ENCODE data around the gene BRD1.

Gene BRD1

GRCh38 chr22:49827853-49828598 lies at the start of gene BRD1:
Gene BRD1, minus strand, starts transcription at chr22:49827873. Its CDS starts 3,556 bp downstream, at chr22:49824317.
- DNase-seq (ENCODE audit: low read depth), result peak; percentile 53

- no peak for DNase-seq (ENCODE audit: low read depth)
Measured at GRCh38 chr22:49873228-49873940, 45.7 kb upstream of the BRD1 start.

- DNase-seq (ENCODE audit: low read depth), result no peak
Measured at GRCh38 chr22:49872347-49872746, 44.7 kb upstream of the BRD1 start.

GRCh38 chr22:49871482-49871881 lies 43.8 kb upstream of the BRD1 start:
- no peak for DNase-seq (ENCODE audit: low read depth)

- no peak for DNase-seq (ENCODE audit: low read depth)
Measured at GRCh38 chr22:49869845-49870712, 42.4 kb upstream of the BRD1 start.

DNA sequence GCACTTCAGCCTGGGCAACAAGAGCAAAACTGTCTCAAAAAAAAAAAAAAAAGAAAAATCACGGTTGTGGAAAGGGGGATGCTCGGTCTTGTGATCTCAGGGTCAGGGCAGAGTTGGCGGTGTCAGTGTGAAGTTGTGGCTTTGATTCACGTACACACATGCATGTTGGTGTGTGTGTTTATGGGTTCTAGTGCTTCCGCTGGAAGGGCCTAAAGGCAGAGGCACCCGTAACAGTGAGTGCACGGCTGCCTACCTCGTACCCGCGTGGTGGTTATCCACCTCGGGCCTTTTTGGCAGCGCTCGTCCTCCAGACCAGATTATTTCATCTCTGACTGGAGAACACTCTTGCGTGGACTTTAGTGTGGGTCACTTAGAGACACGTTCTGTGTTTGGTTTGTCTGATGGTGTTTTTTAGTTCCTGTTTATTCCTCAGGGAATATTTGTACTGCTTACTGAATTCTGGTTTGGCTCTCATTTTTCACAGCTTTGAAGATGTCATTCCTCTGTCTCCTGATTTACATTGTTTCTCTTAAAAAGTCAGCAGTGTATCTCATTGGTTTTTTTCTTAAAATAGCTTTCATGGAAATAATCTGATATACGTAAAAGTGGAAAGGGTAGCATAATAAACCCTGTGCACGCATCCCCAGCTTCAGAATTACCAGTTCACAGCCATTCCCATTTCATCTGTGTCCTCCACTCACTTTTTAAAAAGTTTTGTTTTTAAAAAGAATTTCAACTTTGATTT lies 41.6 kb upstream of the BRD1 start:
- no peak for DNase-seq (ENCODE audit: low read depth)

DNA sequence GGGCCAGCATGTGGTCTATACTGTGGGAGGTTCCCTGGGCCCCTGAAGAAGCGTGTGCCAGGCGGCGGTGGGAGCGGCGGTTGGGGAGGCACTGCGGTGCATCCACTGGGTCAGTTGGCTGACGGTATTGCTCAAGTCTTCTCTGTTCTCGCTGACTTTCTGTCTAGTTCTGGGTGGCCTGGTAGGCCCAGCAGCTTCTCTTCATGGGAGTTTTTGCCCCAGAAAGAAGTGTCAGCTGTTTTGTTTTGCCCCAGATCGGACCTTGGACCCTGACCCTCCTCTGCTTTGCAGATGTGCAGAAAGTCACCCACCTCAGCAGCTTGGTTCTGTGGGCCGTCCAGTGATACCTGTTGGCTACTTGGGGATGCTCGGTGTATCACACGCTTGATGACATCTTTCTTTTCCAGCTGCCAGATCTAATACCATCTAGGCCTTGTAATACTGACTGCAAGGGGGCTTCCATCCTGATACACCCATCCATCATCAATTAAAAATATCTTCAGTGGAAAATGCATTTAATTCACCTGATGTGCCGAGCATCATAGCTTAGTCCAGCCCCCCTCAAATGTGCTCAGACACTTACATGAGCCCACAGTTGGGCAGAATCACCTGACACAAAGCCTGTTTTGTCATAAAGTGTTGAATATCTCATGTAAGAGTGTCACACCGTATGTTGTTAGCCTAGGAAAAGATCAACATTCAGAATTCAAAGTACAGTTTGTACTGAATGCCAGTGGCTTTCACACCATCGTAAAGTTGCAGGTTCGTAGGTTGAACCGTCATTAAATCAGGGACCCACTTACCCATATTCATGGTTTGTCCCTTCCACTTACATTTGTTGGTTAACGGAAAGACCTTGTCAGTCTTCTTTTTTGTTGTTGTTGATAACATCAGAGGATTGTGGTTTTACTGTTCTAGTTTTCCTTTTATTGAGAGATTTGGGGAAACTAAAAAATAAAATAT lies 39.9 kb upstream of the BRD1 start:
- no peak for DNase-seq (ENCODE audit: low read depth)

DNA sequence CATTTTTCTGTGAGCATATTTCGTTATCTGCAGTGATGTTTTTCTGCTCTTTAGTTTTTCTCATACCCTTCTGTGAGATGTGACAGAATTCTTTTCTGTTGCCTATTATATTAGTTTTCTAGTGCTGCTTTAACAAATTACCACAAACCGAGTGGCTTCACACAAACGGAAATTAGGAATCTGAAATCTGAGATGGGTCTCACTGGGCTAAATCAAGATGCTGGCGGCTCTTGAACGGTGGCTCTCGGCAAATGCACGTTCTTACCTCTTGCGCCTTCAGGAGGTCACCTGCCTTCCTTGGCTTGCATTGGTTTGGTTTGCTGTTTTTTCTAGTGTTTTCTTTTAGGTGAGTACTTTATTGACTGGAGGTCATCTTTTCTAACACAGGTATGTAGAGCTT lies 39.0 kb upstream of the BRD1 start:
- no peak for DNase-seq (ENCODE audit: low read depth)

GRCh38 chr22:49866134-49866533 lies 38.5 kb upstream of the BRD1 start:
- DNase-seq (ENCODE audit: low read depth), result no peak

DNA sequence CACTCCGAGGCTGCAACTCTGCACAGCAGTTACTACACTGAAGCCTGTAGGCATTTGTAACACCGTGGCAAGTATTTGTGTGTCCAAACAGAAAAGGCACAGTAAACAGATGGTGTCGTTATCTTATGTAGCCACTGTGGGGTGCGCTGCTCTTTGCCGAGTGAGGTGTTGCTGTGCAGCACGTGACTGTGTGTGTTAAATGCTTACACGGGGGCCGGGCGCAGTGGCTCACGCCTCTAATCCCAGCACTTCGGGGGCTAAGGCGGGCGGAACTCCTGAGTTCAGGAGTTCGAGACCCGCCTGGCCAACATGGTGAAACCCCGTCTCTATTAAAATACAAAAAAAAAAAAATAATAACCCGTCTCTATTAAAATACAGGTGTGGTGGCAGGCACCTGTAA lies 37.5 kb upstream of the BRD1 start:
- DNase-seq (ENCODE audit: low read depth), result no peak

DNA sequence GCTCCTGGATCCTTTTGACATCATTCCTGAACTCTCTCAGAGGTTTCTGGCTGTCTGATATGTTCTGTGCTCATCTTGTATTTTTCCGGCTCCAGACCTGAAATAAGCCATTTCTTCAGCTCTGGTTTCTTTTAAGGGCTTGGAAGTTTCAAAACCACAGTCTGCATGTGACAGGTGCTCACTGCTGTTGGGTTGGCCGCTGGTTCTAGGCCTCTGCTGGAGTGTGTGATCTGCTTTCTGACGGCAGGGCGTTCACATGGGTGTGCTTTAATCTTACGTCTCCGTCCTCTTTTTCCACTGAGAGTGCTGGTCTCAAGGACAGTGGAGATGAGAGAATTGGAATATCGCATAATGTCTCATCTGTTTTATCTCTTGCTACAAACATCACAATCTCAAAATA lies 36.3 kb upstream of the BRD1 start:
- no peak for DNase-seq (ENCODE audit: low read depth)

DNA sequence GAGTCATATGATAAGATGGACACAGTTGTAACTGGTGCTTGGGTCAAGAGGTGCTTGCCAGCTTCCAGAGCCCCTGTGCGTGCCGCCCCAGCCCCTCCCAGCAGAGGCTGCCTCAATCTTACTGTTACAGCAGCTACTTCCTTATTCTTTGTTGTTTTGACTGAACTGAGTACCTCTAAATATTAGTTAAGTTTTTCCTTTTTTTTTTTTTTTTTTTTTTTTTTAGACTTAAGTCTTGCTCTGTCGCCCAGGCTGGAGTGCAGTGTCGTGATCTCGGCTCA lies 34.8 kb upstream of the BRD1 start:
- no peak for DNase-seq (ENCODE audit: low read depth)

DNA sequence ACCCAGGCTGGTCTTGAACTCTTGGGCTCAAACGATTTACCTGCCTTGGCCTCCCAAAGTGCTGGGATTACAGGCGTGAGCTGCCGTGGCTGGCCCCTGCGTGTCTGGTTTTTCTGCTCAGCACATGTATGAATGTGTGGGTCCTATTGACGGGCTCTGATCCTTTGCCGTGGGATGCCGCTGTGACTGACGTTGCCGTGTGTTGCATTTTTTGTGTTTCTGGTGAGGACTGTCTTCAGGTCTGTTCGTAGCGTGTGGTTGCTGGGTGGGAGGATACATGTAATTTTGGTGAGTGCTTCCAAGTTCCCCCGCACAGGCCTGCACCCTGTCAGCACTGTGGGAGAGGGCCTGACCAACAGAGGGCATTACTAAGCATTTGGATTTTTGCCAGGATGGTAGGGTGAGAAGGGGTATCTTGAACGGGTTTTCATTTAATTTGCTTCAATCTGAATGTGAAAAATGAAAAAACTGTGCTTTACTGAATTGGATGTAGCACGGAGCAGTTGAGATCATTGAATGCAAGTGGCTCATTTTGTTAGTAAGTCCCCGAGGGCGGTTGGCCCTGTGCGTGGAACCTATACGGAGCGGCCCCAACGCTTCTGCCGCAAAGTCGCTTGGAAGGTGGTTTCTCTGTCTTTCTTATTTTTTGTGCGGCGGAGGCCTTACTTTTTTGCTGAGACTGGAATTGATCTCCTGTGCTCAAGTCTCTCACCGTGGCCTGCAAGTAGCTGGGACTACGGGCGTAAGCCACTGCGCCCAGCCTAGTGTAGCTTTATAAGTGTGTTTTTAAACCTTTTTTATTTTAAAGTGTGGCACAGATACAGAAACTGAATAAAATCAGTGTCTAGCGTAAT lies 34.2 kb upstream of the BRD1 start:
- DNase-seq (ENCODE audit: low read depth), result no peak

GRCh38 chr22:49858827-49859226 lies 31.2 kb upstream of the BRD1 start:
- DNase-seq (ENCODE audit: low read depth), result no peak

DNA sequence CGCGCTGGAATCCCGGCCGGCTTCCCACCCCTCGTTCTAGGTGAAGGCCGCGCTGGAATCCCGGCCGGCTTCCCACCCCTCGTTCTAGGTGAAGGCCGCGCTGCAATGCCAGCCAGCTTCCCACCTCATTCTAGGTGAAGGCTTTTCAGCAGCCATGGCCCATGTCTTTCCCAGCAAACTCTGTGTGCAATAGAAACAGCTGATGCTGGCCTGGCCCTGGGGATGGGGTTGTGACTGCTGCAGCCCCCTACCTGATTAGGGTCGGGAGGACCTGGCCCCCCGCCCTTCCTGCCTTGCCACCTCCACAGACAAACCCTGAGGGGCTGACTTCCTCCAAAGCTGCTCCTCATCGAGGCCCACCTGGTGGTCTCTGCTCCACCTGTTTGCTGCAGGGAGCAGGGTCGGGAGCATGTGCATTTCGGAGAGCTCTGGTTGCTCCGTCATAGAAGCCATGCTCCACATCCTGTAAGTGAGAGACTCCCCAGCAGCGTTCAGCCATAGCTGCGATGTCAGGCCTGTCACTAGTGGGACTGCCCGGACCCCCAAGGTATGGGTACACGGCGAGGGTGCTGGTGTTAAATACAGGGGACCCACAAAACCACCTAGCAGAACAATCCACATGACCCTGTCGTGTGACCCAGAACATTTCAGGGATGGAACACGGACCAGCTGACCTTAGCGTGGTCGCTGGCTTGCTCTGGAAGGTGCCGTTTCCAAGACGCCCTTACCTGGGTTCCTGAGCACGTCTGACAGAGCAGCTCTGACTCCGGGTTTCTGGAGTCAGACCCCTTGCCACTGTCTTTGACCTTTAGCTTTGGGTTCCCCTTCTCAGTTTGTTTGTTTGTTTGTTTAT lies 29.3 kb upstream of the BRD1 start:
- no peak for DNase-seq (ENCODE audit: low read depth)

DNA sequence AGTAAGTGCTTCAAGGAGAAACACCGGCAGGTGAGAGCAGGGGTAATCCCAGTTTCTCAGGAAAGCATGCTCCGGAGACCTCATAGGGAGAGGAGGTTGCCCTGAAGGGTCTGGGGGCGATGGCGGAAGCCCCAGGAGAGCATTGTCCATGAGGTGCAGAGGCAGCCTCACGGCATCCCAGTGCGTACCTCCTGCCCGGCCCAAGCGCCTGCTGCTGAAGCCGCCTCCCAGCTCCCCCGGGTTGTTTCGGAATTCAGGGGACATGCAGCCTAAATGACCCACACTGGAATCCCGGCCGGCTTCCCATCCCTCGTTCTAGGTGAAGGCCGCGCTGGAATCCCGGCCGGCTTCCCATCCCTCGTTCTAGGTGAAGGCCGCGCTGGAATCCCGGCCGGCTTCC lies 28.7 kb upstream of the BRD1 start:
- no peak for DNase-seq (ENCODE audit: low read depth)

GRCh38 chr22:49855251-49855911 lies 27.7 kb upstream of the BRD1 start:
- no peak for DNase-seq (ENCODE audit: low read depth)

GRCh38 chr22:49853981-49854831 lies 26.5 kb upstream of the BRD1 start:
- no peak for DNase-seq (ENCODE audit: low read depth)

Data from activated T-cell treated with anti-CD3 and anti-CD28 coated beads for 24 hours (primary cell).